Astrocyte (in vitro differentiated cells and primary cell): ENCODE results near the gene USHBP1. TPM values are rescaled to one million over a fixed set of nuclear protein-coding genes. Genes with fewer than 3 reads are reported as not detected.

Experiments used
- DNase-seq: peaks from one replicate; pipeline ENCODE4 v3.0.0-alpha.2; 2010; ENCODE audit warnings: low read depth
- FAIRE-seq: peaks from 2 replicates; lab custom pipeline; 2011; peaks lifted over from hg19 to GRCh38; lab: Jason Lieb, UNC
- H2AFZ ChIP-seq: 2 replicates; pipeline ENCODE4 v1.6.0; 2012; ENCODE audit warnings: low read depth, low read length, inconsistent platforms
- H3K27ac ChIP-seq: 2 replicates; pipeline ENCODE4 v1.5.1; 2011; ENCODE audit warnings: low read depth, low read length, inconsistent platforms
- H3K27me3 ChIP-seq: 2 replicates; pipeline ENCODE4 v1.6.0; 2011; ENCODE audit warnings: low read length, inconsistent platforms; ENCODE audit not compliant: insufficient read depth
- H3K36me3 ChIP-seq: 2 replicates; pipeline ENCODE4 v1.5.1; 2011; ENCODE audit warnings: low read length, inconsistent platforms; ENCODE audit not compliant: insufficient read depth
- H3K4me1 ChIP-seq: 2 replicates; pipeline ENCODE4 v1.5.1; 2011; ENCODE audit warnings: low read length, inconsistent platforms; ENCODE audit not compliant: insufficient read depth
- H3K4me2 ChIP-seq: 2 replicates; pipeline ENCODE4 v1.6.0; 2012; ENCODE audit warnings: low read length, inconsistent platforms
- H3K4me3 ChIP-seq: 2 replicates; pipeline ENCODE4 v1.5.1; 2011; ENCODE audit warnings: low read depth, mild to moderate bottlenecking, low read length, inconsistent platforms; ENCODE audit not compliant: insufficient read depth
- H3K79me2 ChIP-seq: 2 replicates; pipeline ENCODE4 v1.6.0; 2012; ENCODE audit warnings: mild to moderate bottlenecking, low read length, inconsistent platforms; ENCODE audit not compliant: insufficient read depth
- H3K9ac ChIP-seq: 2 replicates; pipeline ENCODE4 v1.6.0; 2012; ENCODE audit warnings: mild to moderate bottlenecking, low read length, inconsistent platforms
- H3K9me3 ChIP-seq: 2 replicates; pipeline ENCODE4 v1.5.1; 2012; ENCODE audit warnings: low read depth, mild to moderate bottlenecking, low read length, inconsistent platforms; ENCODE audit not compliant: insufficient read depth
- H4K20me1 ChIP-seq: 2 replicates; pipeline ENCODE4 v1.6.0; 2012; ENCODE audit warnings: low read length, inconsistent platforms; ENCODE audit not compliant: insufficient read depth
- H3K27ac Mint-ChIP-seq: one replicate; pipeline ENCODE4 v1.8.0; 2021; ENCODE audit warnings: mild to moderate bottlenecking, mixed read lengths; ENCODE audit not compliant: unreplicated experiment
- H3K27me3 Mint-ChIP-seq: one replicate; pipeline ENCODE4 v1.8.0; 2021; ENCODE audit warnings: low read depth, mixed read lengths; ENCODE audit not compliant: unreplicated experiment
- H3K36me3 Mint-ChIP-seq: one replicate; pipeline ENCODE4 v1.8.0; 2021; ENCODE audit warnings: low read depth, mixed read lengths; ENCODE audit not compliant: unreplicated experiment
- H3K4me1 Mint-ChIP-seq: one replicate; pipeline ENCODE4 v1.8.0; 2021; ENCODE audit warnings: low read depth, mixed read lengths; ENCODE audit not compliant: unreplicated experiment
- H3K4me3 Mint-ChIP-seq: one replicate; pipeline ENCODE4 v1.8.0; 2021; ENCODE audit warnings: mild to moderate bottlenecking, moderate library complexity, mixed read lengths; ENCODE audit not compliant: unreplicated experiment
- H3K9me3 Mint-ChIP-seq: one replicate; pipeline ENCODE4 v1.8.0; 2021; ENCODE audit warnings: mild to moderate bottlenecking, mixed read lengths; ENCODE audit not compliant: unreplicated experiment
- CTCF ChIP-seq: IDR thresholded peaks from 2 replicates; pipeline ENCODE4 v1.5.1; 2011; ENCODE audit warnings: low read depth, mild to moderate bottlenecking, inconsistent platforms, low read length, moderate library complexity; ENCODE audit not compliant: insufficient read depth
- EZH2 ChIP-seq: IDR thresholded peaks from 2 replicates; pipeline ENCODE4 v1.6.1; 2012; ENCODE audit warnings: mild to moderate bottlenecking, low read length, inconsistent platforms; ENCODE audit not compliant: insufficient read depth
- total RNA-seq: library from RNA; stranded (reverse); gene quantifications from 2 replicates; pipeline ENCODE4 v1.2.1, GENCODE V29; 2021

Gene USHBP1
- total RNA-seq, 1 donor from 2014 or later, result 0.27 TPM

GRCh38 chr19:17220207-17220758 is 44.3 kb downstream of the USHBP1 start:
- Mint-ChIP-seq H3K36me3 (peaks cover 17% of the 10 kb centered on the region), H3K4me1 (peaks cover 4% of the 10 kb centered on the region), H3K27me3 (no peaks in the 10 kb centered on the region), H3K4me3 (no peak overlapping the region), H3K9me3 (no peaks in the 10 kb centered on the region), H3K27ac (peak overlapping the region; percentile 26)
- Histone ChIP-seq H2AFZ (peak overlapping the region; percentile 51), H3K4me1 (peaks cover 9% of the 10 kb centered on the region), H3K27me3 (no peaks in the 10 kb centered on the region), H3K9me3 (no peaks in the 10 kb centered on the region), H3K27ac (peak overlapping the region; percentile 28), H3K36me3 (peaks cover 3% of the 10 kb centered on the region), H4K20me1 (no peaks in the 10 kb centered on the region), H3K79me2 (peaks cover 8% of the 10 kb centered on the region), H3K9ac (no peak overlapping the region), H3K4me2 (peak overlapping the region; percentile 54), H3K4me3 (no peak overlapping the region)
- FAIRE-seq (no peak), DNase-seq (peak; percentile 63)
- TF ChIP-seq CTCF (no peak), EZH2 (no peak)

DNA sequence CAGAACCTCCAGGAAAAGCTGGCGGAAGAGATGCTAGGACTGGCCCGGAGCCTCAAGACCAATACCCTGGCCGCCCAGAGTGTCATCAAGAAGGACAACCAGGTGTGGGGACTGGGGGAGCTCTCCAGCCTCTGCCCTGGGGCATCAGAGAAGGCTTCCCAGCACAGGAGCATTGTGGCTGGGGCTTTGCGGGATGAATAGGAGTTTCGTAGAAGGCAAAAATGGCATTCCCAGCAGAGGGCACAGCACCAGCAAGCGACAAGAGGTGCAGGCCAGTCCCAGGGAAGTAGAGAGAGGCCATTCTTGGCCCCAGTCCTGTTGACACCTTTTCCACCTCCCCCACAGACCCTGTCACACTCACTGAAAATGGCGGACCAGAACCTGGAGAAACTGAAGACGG is 45.3 kb downstream of the USHBP1 start:
- Histone ChIP-seq H3K27ac (no peak overlapping the region), H2AFZ (no peak overlapping the region), H3K9me3 (no peaks in the 10 kb centered on the region), H3K4me2 (no peak overlapping the region), H3K79me2 (peaks cover 8% of the 10 kb centered on the region), H3K9ac (no peak overlapping the region), H4K20me1 (no peaks in the 10 kb centered on the region), H3K4me1 (peaks cover 16% of the 10 kb centered on the region), H3K36me3 (peaks cover 3% of the 10 kb centered on the region), H3K27me3 (no peaks in the 10 kb centered on the region), H3K4me3 (no peak overlapping the region)
- no peaks in the 10 kb centered on the region for H3K9me3 Mint-ChIP-seq
- H3K4me3 Mint-ChIP-seq, result no peak overlapping the region
- peaks cover 8% of the 10 kb centered on the region for H3K4me1 Mint-ChIP-seq
- H3K36me3 Mint-ChIP-seq, result peaks cover 17% of the 10 kb centered on the region
- H3K27ac Mint-ChIP-seq, result no peak overlapping the region
- TF ChIP-seq CTCF (no peak), EZH2 (no peak)
- H3K27me3 Mint-ChIP-seq, result no peaks in the 10 kb centered on the region
- FAIRE-seq (no peak), DNase-seq (no peak)

DNA sequence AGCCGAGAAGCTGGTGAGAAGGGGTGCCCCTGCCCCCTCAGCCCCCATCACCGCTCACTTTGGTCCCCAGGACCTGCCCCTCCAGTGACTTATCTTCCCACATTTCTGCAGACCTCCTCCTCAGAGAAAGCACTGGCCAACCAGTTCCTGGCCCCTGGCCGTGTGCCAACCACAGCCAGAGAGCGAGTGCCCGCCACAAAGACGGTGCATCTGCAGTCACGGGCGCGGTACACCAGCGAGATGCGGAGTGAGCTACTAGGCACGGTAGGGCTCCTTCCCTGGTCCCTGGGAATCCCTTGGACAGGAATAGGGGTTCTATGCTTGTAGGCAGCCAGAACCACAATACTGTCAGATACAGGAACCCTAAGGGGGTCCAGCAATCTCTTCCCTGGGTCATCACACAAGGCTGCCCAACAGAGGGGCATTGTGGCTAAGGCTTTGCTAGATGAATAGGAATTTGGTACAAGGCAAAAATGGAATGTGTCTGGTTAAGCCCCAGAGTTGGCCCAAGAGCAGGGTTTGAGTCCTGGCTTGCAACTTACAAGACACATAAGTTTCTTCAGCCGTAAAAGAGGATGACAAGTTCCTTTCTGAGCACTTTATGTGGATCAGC is 48.4 kb downstream of the USHBP1 start:
- no peak overlapping the region for H2AFZ ChIP-seq
- FAIRE-seq (no peak), DNase-seq (no peak)
- peaks cover 8% of the 10 kb centered on the region for H3K79me2 ChIP-seq
- H3K4me3 Mint-ChIP-seq, result peak overlapping the region; percentile 87
- peaks cover 16% of the 10 kb centered on the region for H3K4me1 ChIP-seq
- no peaks in the 10 kb centered on the region for H3K9me3 ChIP-seq
- no peaks in the 10 kb centered on the region for H3K27me3 Mint-ChIP-seq
- no peaks in the 10 kb centered on the region for H4K20me1 ChIP-seq
- peaks cover 6% of the 10 kb centered on the region for H3K36me3 ChIP-seq
- H3K36me3 Mint-ChIP-seq, result peaks cover 23% of the 10 kb centered on the region
- peak overlapping the region; percentile 82 for H3K4me2 ChIP-seq
- TF ChIP-seq EZH2 (no peak), CTCF (no peak)
- H3K4me3 ChIP-seq, result peak overlapping the region; percentile 70
- no peak overlapping the region for H3K27ac ChIP-seq
- H3K9ac ChIP-seq, result peak overlapping the region; percentile 94
- H3K9me3 Mint-ChIP-seq, result no peaks in the 10 kb centered on the region
- no peaks in the 10 kb centered on the region for H3K27me3 ChIP-seq
- peak overlapping the region; percentile 93 for H3K27ac Mint-ChIP-seq
- peaks cover 8% of the 10 kb centered on the region for H3K4me1 Mint-ChIP-seq
